SK-N-SH treated with all-trans-retinoic acid at 6 μM for 48 hours (cell line): ENCODE results near the gene PPP2R1B.

Experiments
- ATAC-seq: fragments of 200-7000 bp; cut with Tn5 transposase; 3 replicates; pipeline ENCODE4 v1.9.1; 2020; ENCODE audit warnings: mild to moderate bottlenecking, moderate library complexity
- ARNTL ChIP-seq: fragments of 450-650 bp; formaldehyde crosslinking; IDR thresholded peaks from 2 replicates; pipeline ENCODE4 v1.5.0; 2020; ENCODE audit warnings: low read depth, mild to moderate bottlenecking, moderate library complexity, borderline replicate concordance
- CSRNP3 ChIP-seq: fragments of 250-450 bp; sonication (Bioruptor Pico); IDR thresholded peaks from 2 replicates; pipeline ENCODE4 v1.5.1; 2021; ENCODE audit warnings: mild to moderate bottlenecking, moderate library complexity
- GLIS3 ChIP-seq: fragments of 250-450 bp; sonication (Bioruptor Pico); IDR thresholded peaks from 2 replicates; pipeline ENCODE4 v1.5.0; 2020; ENCODE audit warnings: mild to moderate bottlenecking, moderate library complexity
- ISL1 ChIP-seq: fragments of 250-450 bp; sonication (Bioruptor Pico); IDR thresholded peaks from 2 replicates; pipeline ENCODE4 v2.1.2; 2022; ENCODE audit warnings: mild to moderate bottlenecking, moderate library complexity
- OSR1 ChIP-seq: fragments of 250-450 bp; sonication (Bioruptor Pico); IDR thresholded peaks from 2 replicates; pipeline ENCODE4 v1.8.0; 2022; ENCODE audit warnings: moderate library complexity, mild to moderate bottlenecking, inconsistent platforms
- PATZ1 ChIP-seq: fragments of 250-450 bp; sonication (Bioruptor Pico); IDR thresholded peaks from 2 replicates; pipeline ENCODE4 v1.8.0; 2020; ENCODE audit warnings: mild to moderate bottlenecking, moderate library complexity, borderline replicate concordance
- POU6F1 ChIP-seq: fragments of 250-450 bp; sonication (Bioruptor Pico); IDR thresholded peaks from 2 replicates; pipeline ENCODE4 v1.8.0; 2021; ENCODE audit warnings: low read depth, mild to moderate bottlenecking, moderate library complexity, borderline replicate concordance
- PPARA ChIP-seq: fragments of 250-450 bp; sonication (Bioruptor Pico); IDR thresholded peaks from 2 replicates; pipeline ENCODE4 v1.5.0; 2020; ENCODE audit warnings: mild to moderate bottlenecking, borderline replicate concordance
- RARB ChIP-seq: fragments of 250-450 bp; sonication (Bioruptor Pico); IDR thresholded peaks from 2 replicates; pipeline ENCODE4 v1.8.0; 2021; ENCODE audit warnings: mild to moderate bottlenecking, moderate library complexity
- SNAI2 ChIP-seq: fragments of 250-450 bp; sonication (Bioruptor Pico); IDR thresholded peaks from 2 replicates; pipeline ENCODE4 v1.5.0; 2020; ENCODE audit warnings: mild to moderate bottlenecking, moderate library complexity
- TCF4 ChIP-seq: fragments of 250-450 bp; sonication (Bioruptor Pico); IDR thresholded peaks from 2 replicates; pipeline ENCODE4 v1.8.0; 2021; ENCODE audit warnings: mild to moderate bottlenecking, moderate library complexity, borderline replicate concordance
- TOX ChIP-seq: fragments of 250-450 bp; sonication (Bioruptor Pico); IDR thresholded peaks from 2 replicates; pipeline ENCODE4 v1.8.0; 2021; ENCODE audit warnings: mild to moderate bottlenecking, moderate library complexity, borderline replicate concordance
- TSHZ2 ChIP-seq: fragments of 250-450 bp; sonication (Bioruptor Pico); IDR thresholded peaks from 2 replicates; pipeline ENCODE4 v1.5.0; 2020; ENCODE audit warnings: mild to moderate bottlenecking, moderate library complexity
- ZC3H10 ChIP-seq: fragments of 250-450 bp; sonication (Bioruptor Pico); IDR thresholded peaks from 2 replicates; pipeline ENCODE4 v1.5.1; 2021; ENCODE audit warnings: mild to moderate bottlenecking, moderate library complexity
- ZFP30 ChIP-seq: fragments of 450-650 bp; formaldehyde crosslinking; IDR thresholded peaks from 2 replicates; pipeline ENCODE4 v1.5.0; 2022; ENCODE audit warnings: mild to moderate bottlenecking, moderate library complexity
- ZNF70 ChIP-seq: fragments of 450-650 bp; formaldehyde crosslinking; IDR thresholded peaks from 2 replicates; pipeline ENCODE4 v1.5.0; 2020; ENCODE audit warnings: mild to moderate bottlenecking, moderate library complexity
- ZNF8 ChIP-seq: fragments of 450-650 bp; formaldehyde crosslinking; IDR thresholded peaks from 2 replicates; pipeline ENCODE4 v1.5.0; 2020; ENCODE audit warnings: mild to moderate bottlenecking, moderate library complexity

PPP2R1B gene

GRCh38 chr11:111801135-111801534 is 34.9 kb upstream of the PPP2R1B start:
- ATAC-seq, result no peak

DNA sequence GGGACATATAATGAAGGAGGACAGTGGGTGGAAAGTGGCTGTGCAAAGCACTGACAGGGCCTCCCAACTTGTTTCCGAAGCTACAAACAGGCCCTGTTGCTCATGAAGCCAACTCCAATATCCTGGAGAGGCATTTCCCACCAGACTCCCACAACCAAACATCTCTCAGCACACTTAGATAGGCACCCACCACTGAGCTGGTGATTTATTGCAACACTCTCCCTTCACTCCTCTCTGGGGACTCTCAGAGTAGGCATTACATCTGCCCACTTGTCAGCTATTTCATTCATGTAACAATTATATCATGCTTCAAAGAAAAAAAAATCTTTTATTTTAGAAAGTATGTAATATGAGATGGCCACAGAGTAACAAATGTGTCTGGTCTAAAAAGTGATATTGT is 32.1 kb upstream of the PPP2R1B start:
- ATAC-seq, result no peak
- TF ChIP-seq POU6F1 (no peak), TOX (CRISPR knock-in tag) (no peak), OSR1 (CRISPR knock-in tag) (no peak), PATZ1 (CRISPR knock-in tag) (no peak), GLIS3 (CRISPR knock-in tag) (no peak), RARB (CRISPR knock-in tag) (no peak), TCF4 (no peak), TSHZ2 (CRISPR knock-in tag) (no peak), ZNF70 (no peak)

More at GRCh38 chr11:111801135-111801534, 34.9 kb upstream of the PPP2R1B start:
- TF ChIP-seq ZNF8 (CRISPR knock-in tag), result no peak
- no peak for TF ChIP-seq POU6F1
- TF ChIP-seq PATZ1 (CRISPR knock-in tag), result no peak
- no peak for TF ChIP-seq CSRNP3 (CRISPR knock-in tag)
- no peak for TF ChIP-seq ZFP30 (CRISPR knock-in tag)
- TF ChIP-seq ZC3H10, result no peak
- TF ChIP-seq RARB (CRISPR knock-in tag), result no peak
- TF ChIP-seq ZNF70, result no peak
- TF ChIP-seq SNAI2 (CRISPR knock-in tag), result no peak
- no peak for TF ChIP-seq TSHZ2 (CRISPR knock-in tag)
- no peak for TF ChIP-seq GLIS3 (CRISPR knock-in tag)
- TF ChIP-seq PPARA (CRISPR knock-in tag), result no peak
- no peak for TF ChIP-seq ISL1 (CRISPR knock-in tag)
- TF ChIP-seq ARNTL (CRISPR knock-in tag), result no peak
